BE2C (cell line): ENCODE data around the gene AUTS2.

Experiments used
- DNase-seq: peaks from one replicate; pipeline ENCODE4 v3.0.0-alpha.2; 2020
- H3K27me3 ChIP-seq: fragments of 250-450 bp; sonication (Bioruptor Pico); 2 replicates; pipeline ENCODE4 v1.5.1; 2020; ENCODE audit warnings: mild to moderate bottlenecking
- H3K36me3 ChIP-seq: fragments of 250-450 bp; sonication (Bioruptor Pico); 2 replicates; pipeline ENCODE4 v1.5.1; 2020; ENCODE audit warnings: mild to moderate bottlenecking
- H3K4me1 ChIP-seq: fragments of 250-450 bp; sonication (Bioruptor Pico); 2 replicates; pipeline ENCODE4 v1.5.1; 2020
- H3K4me3 ChIP-seq: 2 replicates; pipeline ENCODE4 v1.5.1; 2011; ENCODE audit warnings: low read depth, low read length
- H3K9me3 ChIP-seq: fragments of 250-450 bp; sonication (Bioruptor Pico); 2 replicates; pipeline ENCODE4 v1.5.1; 2020
- TF ChIP-seq, protein P1 (sequence below): IDR thresholded peaks from 2 replicates; pipeline ENCODE4 v1.5.1; 2012; ENCODE audit warnings: mild to moderate bottlenecking, low read depth, low read length

AUTS2 gene

DNA sequence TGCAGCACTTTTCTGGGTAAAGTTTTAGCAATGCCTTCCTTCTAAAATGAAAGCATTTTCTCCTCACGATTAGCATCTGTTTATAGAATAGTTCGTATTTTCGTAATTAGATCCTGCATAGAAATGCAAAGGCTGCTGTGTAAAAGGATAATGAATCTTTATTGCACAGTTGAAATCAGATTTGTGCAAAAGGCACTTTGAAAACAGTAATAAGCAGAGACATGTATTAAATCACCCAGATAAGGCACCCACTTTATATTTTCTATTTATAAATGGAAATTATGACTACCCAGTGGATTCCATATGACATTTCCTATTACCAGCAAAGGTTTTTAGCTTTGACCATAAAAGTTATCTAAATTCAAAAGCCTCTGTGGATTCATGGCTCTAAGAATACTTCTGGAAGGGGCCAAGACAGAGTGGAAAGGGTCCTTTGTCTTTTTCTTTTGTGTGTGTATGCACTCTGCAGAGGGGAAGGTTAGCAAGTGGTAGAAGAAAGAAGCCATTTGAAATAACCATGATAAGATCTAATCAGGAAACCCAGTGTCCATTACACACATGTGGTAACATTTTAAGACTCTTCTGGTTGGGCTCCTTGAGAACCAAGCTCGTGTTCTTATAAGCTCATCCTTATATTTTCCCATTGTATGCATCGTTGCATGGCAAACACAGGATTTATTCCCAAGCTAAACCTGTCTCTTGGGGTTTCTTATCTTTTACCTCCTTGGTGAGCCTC, 612.1 kb downstream of the AUTS2 start:
- DNase-seq, result no peak
- TF ChIP-seq, protein P1, sequence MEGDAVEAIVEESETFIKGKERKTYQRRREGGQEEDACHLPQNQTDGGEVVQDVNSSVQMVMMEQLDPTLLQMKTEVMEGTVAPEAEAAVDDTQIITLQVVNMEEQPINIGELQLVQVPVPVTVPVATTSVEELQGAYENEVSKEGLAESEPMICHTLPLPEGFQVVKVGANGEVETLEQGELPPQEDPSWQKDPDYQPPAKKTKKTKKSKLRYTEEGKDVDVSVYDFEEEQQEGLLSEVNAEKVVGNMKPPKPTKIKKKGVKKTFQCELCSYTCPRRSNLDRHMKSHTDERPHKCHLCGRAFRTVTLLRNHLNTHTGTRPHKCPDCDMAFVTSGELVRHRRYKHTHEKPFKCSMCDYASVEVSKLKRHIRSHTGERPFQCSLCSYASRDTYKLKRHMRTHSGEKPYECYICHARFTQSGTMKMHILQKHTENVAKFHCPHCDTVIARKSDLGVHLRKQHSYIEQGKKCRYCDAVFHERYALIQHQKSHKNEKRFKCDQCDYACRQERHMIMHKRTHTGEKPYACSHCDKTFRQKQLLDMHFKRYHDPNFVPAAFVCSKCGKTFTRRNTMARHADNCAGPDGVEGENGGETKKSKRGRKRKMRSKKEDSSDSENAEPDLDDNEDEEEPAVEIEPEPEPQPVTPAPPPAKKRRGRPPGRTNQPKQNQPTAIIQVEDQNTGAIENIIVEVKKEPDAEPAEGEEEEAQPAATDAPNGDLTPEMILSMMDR, result no peak
- no peaks in the 10 kb centered on the region for H3K36me3 ChIP-seq
- no peaks in the 10 kb centered on the region for H3K27me3 ChIP-seq
- peaks cover 8% of the 10 kb centered on the region for H3K4me1 ChIP-seq
- H3K9me3 ChIP-seq, result no peaks in the 10 kb centered on the region
- no peak overlapping the region for H3K4me3 ChIP-seq

DNA sequence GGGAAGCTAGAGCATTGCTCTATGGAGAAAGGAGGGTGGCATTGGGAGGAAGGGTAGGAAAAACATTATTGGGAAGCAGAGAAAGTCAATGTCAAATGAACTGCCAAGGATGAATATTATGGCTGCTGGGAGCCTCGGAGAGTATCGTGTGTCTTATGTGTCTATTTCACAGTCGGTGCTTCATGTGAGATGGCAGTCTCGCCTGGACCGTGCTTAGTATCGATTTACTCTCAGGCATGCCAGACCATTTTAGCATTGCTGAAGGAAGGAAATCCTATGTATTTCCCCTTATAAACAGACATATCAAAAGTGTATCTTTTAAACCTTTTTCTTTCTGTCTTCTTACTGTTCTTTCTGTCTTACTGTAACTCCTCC, 612.6 kb downstream of the AUTS2 start:
- H3K4me3 ChIP-seq, result no peak overlapping the region
- TF ChIP-seq, protein P1, result no peak
- H3K36me3 ChIP-seq, result no peaks in the 10 kb centered on the region
- no peaks in the 10 kb centered on the region for H3K27me3 ChIP-seq
- H3K4me1 ChIP-seq, result peaks cover 8% of the 10 kb centered on the region
- no peak for DNase-seq
- no peaks in the 10 kb centered on the region for H3K9me3 ChIP-seq

DNA sequence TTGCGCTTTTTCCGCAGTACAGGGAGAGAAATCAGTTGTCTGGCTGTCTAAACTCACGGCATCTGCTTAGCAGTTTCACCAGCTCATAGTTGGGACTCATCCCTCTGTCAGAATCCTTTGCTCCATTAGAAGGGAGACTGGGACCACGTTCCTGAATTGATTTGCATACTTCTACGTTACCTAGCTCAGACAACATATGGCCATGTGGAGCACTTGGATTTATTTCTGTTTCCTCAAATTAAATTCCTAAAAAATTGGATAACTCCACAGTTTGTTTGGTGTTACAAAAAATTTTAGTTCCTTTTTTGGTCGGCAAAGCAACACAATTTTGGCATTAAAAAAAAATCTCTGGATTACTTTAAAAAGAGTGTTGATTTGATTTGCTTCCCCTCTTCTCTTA, 614.0 kb downstream of the AUTS2 start:
- no peaks in the 10 kb centered on the region for H3K9me3 ChIP-seq
- peaks cover 8% of the 10 kb centered on the region for H3K4me1 ChIP-seq
- H3K36me3 ChIP-seq, result no peaks in the 10 kb centered on the region
- TF ChIP-seq, protein P1, result no peak
- no peaks in the 10 kb centered on the region for H3K27me3 ChIP-seq
- no peak overlapping the region for H3K4me3 ChIP-seq
- DNase-seq, result no peak

DNA sequence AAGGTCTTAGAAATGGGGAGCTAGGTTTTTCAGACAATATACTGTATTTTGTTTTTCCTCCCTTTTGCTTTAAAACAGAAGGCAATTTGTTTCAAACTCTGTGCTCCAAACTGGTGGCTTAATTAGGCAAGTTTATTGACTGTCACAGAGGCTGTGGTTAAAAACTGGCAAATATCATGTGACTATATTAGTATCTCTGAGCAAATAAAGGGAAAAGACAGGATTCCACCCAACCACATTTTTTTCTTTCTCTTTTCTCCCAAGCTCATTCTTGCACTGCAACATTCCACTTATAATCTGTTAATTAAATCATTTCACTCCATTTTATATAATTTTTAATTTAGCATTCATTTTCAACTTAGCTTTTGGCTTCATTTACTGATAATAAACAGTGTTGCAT, 615.8 kb downstream of the AUTS2 start:
- Histone ChIP-seq H3K4me3 (no peak overlapping the region), H3K27me3 (no peaks in the 10 kb centered on the region), H3K9me3 (no peaks in the 10 kb centered on the region), H3K4me1 (peaks cover 8% of the 10 kb centered on the region), H3K36me3 (no peaks in the 10 kb centered on the region)
- no peak for DNase-seq
- TF ChIP-seq, protein P1, result no peak

DNA sequence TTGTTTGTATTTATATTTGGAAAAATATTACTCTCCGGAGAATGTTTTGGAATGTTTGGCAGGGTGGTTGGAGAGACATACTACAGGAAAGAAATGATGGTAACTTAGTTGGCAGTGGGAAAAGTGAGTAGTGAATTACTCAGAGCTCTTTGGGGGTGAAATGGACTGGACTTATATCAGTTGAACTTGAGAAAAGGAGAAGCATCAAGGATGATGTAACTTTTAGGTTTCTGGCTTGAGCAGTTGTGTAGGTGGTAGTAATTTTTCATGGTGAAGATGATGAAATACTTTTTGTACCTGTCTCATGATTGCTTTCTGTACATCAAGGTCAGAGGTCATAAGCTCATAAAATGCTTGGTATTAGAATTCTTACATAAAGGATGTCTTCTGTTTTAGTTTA, 617.2 kb downstream of the AUTS2 start:
- H3K4me3 ChIP-seq, result no peak overlapping the region
- H3K9me3 ChIP-seq, result no peaks in the 10 kb centered on the region
- DNase-seq, result no peak
- no peaks in the 10 kb centered on the region for H3K36me3 ChIP-seq
- peaks cover 2% of the 10 kb centered on the region for H3K4me1 ChIP-seq
- no peaks in the 10 kb centered on the region for H3K27me3 ChIP-seq
- TF ChIP-seq, protein P1, result no peak

DNA sequence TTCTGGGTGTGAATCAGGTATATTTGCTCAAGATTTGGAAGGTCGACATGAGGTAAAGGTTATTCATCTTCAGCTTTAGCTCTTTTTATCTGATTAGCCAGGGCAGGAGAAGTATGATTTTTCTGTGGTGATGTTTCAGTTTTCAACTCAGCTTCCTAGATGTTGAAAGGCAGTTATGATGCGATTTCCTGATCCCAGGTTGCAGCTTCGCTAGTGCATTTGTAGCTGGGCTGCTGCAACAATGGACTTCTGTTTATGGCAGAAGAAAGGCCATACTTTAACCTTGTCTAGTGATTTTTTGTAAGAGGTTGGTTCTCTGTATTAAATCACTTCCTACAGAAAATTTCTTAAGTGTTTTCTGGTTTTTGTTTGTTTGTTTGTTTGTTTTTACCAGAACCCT, 619.3 kb downstream of the AUTS2 start:
- DNase-seq, result no peak
- H3K27me3 ChIP-seq, result no peaks in the 10 kb centered on the region
- TF ChIP-seq, protein P1, result no peak
- H3K36me3 ChIP-seq, result no peaks in the 10 kb centered on the region
- no peaks in the 10 kb centered on the region for H3K4me1 ChIP-seq
- H3K4me3 ChIP-seq, result no peak overlapping the region
- no peaks in the 10 kb centered on the region for H3K9me3 ChIP-seq
